WERI-Rb-1 (cell line): Measurements from ENCODE around the gene TMEM147.

ENCODE experiments used
- DNase-seq: peaks from one replicate; pipeline ENCODE4 v3.0.0-alpha.2; 2020
- H3K27ac ChIP-seq: fragments of 250-450 bp; sonication (Bioruptor Pico); 2 replicates; pipeline ENCODE4 v1.5.1; 2020; ENCODE audit warnings: mild to moderate bottlenecking, moderate library complexity
- H3K27me3 ChIP-seq: fragments of 250-450 bp; sonication (Bioruptor Pico); 2 replicates; pipeline ENCODE4 v1.5.1; 2021; ENCODE audit warnings: mild to moderate bottlenecking, low read depth, moderate library complexity; ENCODE audit not compliant: insufficient read depth, severe bottlenecking
- H3K36me3 ChIP-seq: fragments of 250-450 bp; sonication (Bioruptor Pico); 2 replicates; pipeline ENCODE4 v1.5.1; 2020; ENCODE audit warnings: mild to moderate bottlenecking, moderate library complexity
- H3K4me3 ChIP-seq: 2 replicates; pipeline ENCODE4 v1.5.1; 2011; ENCODE audit warnings: low read depth, mild to moderate bottlenecking, control low read depth, low read length
- H3K9me3 ChIP-seq: fragments of 250-450 bp; sonication (Bioruptor Pico); 2 replicates; pipeline ENCODE4 v1.5.1; 2021; ENCODE audit warnings: mild to moderate bottlenecking, moderate library complexity; ENCODE audit not compliant: severe bottlenecking
- TF ChIP-seq, protein P1 (sequence below): IDR thresholded peaks from 2 replicates; pipeline ENCODE4 v1.5.1; 2011; ENCODE audit warnings: low read depth, mild to moderate bottlenecking, control low read depth, inconsistent platforms, low read length

TMEM147 gene

DNA sequence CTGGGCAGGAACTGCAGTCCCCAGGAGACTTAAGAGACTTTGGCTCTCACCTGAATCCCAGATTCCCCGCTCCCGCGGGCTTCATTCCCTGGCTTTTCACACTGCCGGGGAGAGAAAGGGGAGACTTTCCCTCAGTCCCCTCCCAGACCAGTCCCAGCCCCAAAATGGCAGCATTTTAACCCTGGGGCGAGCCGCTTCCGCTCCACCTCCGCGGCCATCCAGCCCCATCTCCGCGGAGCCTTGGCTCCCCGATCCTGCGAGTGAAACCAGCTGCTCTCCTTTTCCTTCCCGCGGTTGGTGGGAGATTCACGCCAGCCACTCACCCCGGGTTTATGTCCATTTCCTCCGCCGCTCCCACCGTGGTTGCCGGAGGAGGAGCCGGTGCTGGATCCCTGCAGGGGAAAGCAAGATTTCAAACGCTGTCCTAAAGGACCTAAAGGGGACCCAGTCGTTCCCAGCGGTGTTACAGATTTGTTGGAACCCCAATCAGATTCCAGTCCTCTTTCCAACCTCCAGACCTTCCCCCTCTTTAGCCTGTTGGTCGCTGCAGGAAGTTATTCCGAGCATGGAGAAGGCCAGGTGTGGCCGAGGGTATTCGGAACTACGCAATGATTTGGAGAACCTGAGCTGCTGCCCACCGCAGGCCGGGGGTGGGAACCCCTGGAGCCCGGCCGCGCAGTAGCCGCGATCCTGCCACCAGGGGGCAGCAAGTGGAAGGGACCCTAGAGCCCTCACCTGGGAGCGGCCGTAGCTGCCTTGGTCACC, 35.4 kb upstream of the TMEM147 start:
- Histone ChIP-seq H3K27ac (peak overlapping the region; percentile 25; the same call in 1 of the 2 replicates), H3K4me3 (peak overlapping the region; percentile 54), H3K9me3 (no peaks in the 10 kb centered on the region), H3K36me3 (no peaks in the 10 kb centered on the region), H3K27me3 (peaks cover 10% of the 10 kb centered on the region)
- TF ChIP-seq, protein P1, sequence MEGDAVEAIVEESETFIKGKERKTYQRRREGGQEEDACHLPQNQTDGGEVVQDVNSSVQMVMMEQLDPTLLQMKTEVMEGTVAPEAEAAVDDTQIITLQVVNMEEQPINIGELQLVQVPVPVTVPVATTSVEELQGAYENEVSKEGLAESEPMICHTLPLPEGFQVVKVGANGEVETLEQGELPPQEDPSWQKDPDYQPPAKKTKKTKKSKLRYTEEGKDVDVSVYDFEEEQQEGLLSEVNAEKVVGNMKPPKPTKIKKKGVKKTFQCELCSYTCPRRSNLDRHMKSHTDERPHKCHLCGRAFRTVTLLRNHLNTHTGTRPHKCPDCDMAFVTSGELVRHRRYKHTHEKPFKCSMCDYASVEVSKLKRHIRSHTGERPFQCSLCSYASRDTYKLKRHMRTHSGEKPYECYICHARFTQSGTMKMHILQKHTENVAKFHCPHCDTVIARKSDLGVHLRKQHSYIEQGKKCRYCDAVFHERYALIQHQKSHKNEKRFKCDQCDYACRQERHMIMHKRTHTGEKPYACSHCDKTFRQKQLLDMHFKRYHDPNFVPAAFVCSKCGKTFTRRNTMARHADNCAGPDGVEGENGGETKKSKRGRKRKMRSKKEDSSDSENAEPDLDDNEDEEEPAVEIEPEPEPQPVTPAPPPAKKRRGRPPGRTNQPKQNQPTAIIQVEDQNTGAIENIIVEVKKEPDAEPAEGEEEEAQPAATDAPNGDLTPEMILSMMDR: peak; percentile 94
- peak; percentile 81 for DNase-seq

DNA sequence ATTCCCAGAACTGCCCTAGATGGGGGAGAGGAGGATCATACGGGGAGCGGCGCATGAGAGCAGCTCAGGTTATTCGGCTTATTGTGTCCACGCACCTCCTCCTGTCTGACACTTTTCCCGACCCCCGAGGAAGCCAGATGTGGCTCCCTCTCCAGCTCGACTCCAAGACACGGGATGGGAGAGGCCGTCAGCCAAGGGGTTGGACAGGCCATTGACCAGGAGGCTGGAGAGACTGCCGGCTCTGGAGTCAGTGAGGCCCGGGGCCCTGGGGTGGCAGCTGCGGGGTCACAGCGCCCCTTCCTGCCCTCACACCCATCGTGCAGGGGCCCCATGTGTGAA, 34.8 kb upstream of the TMEM147 start:
- H3K36me3 ChIP-seq: no peaks in the 10 kb centered on the region
- H3K27me3 ChIP-seq: peaks cover 10% of the 10 kb centered on the region
- H3K9me3 ChIP-seq: no peaks in the 10 kb centered on the region
- H3K27ac ChIP-seq: no peak overlapping the region
- TF ChIP-seq, protein P1: no peak
- DNase-seq: no peak
- H3K4me3 ChIP-seq: no peak overlapping the region; the same call in 1 of the 2 replicates

DNA sequence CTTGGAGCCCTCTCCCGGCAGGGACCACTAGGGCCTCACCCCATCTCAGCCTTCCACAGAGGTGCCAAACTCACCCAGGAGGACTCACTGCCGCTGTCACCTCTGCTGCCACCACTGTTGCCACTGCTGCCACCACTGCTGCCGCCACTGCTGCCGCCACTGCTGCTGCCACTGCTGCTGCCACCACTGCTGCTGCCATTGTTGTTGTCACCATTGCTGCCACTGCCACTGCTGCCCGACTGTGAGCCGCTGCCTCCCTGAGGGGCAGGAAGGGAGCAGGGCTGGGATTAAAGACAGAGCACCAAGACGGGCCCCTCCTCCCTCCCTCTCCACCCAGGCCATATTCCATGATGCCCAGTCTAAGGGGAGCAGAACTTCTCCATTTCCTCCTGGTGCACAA, 34.1 kb upstream of the TMEM147 start:
- Histone ChIP-seq H3K27me3 (peaks cover 10% of the 10 kb centered on the region), H3K36me3 (no peaks in the 10 kb centered on the region)
- TF ChIP-seq, protein P1: no peak

DNA sequence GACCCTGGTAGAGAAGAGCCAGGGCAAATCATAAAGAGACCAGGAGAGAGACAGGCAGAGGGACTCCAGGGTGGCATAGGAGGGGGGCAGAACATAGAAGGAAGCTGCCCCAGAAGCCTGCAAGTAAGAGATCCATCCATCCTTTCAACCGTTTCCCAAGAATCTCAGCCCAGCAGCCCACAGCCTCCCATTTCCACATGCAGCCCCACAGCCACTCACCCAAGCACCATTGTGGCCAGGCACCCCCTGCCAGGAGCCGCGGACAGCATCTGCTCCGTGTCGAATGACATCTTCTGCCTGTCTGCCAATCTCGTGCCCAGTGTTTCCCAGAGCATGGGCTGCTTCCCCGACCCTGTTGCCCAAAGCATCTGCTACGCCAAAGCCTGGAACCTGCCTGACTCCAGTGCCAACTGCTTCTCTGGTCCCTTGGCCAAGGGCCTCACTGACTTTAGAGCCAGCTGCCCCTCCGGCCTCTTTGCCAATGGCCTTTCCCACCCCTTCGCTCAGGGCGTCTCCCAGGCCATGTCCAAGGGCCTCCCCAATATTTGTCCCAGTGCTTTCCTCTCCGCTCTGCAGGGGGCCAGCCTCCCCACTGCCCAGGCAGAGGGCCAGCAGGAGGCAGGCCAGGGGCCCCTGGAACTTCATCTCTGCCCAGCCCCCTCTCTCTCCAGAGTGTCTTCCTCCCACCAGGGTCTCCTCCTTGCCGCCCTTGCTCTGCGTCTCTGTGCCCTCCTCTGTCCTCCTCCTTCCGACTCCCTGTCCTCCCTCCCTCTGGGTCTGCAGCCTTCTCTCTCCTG, 32.4 kb upstream of the TMEM147 start:
- no peak for DNase-seq
- Histone ChIP-seq H3K27ac (no peak overlapping the region), H3K27me3 (peaks cover 10% of the 10 kb centered on the region), H3K36me3 (no peaks in the 10 kb centered on the region), H3K4me3 (no peak overlapping the region), H3K9me3 (no peaks in the 10 kb centered on the region)
- TF ChIP-seq, protein P1: no peak

More for the DNA sequence above, 34.1 kb upstream of the TMEM147 start:
- DNase-seq: no peak
- Histone ChIP-seq H3K27ac (no peak overlapping the region), H3K9me3 (no peaks in the 10 kb centered on the region), H3K4me3 (no peak overlapping the region)

DNA sequence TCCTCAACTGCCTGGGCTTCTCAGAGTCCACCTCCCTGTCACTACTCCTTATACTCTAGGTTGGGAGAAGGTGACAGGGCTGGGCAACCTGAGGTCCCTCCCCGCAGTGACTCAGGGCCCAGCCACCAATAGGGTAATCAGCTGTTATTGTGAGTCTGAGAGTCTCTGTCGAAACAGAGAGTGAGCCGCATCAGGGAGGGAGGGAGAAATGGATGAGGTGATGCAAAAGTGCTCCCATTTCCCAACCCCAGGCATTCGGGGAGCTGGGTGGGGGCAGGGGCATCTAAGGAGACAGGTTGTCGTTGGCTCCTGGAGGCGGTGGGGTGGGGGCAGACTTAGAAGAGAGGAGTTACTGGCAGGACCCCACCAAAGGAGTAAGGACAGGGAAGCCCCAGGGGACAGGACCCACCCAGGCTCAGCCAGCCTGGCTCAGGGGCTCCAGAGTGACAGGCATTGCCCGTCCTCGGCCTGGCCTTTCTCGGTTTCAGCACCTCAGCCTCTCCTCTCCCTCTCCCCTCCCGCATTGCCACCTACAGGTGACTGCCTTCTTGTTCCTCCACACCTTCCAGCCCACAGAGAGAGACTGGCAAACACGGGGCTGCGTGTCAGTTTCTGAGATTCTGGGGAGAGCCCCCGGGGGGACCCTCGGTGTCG, 31.7 kb upstream of the TMEM147 start, which contains the start of gene DMKN:
DMKN (minus strand) TSS at position 22 of the 654 bp plus-strand sequence. CDS start 174 bp downstream, outside the sequence.
- TF ChIP-seq, protein P1: peak; percentile 41; the same call in 1 of the 2 replicates
- H3K27ac ChIP-seq: no peak within 1 kb of the TSS
- DNase-seq: no peak
- H3K27me3 ChIP-seq: peaks cover 10% of the 10 kb centered on the region
- no peaks in the 10 kb centered on the region for H3K36me3 ChIP-seq
- no peak within 1 kb of the TSS for H3K4me3 ChIP-seq
- H3K9me3 ChIP-seq: no peaks in the 10 kb centered on the region
